ENCODE measurements around the gene CASK.

GRCh38 chrX:41796577-41796976 is 126.8 kb downstream of the CASK start:
- TF ChIP-seq CTCF (IDR thresholded peaks at IDR 0.05) (no peak), POLR2A (IDR thresholded peaks at IDR 0.05) (no peak)

Measured in adrenal gland (tissue), 5 donors.